Panc1 (cell line): Measurements from ENCODE around the gene NCAM2. TPM values are rescaled to one million over a fixed set of nuclear protein-coding genes. Genes with fewer than 3 reads are reported as not detected.
"Not testable (repeated sequence)": the region's sequence is repeated elsewhere in the genome, so short reads cannot be mapped to it uniquely, and the experiment has no call there.

Source experiments
- ATAC-seq: fragments of 200-7000 bp; cut with Tn5 transposase; 2 replicates; pipeline ENCODE4 v1.9.1; 2020; ENCODE audit warnings: mild to moderate bottlenecking, moderate library complexity
- BruUV-seq: library from RNA; stranded (reverse); fragments of 400-500 nt; replicated peaks from 2 replicates; lab custom pipeline; 2021; lab: Mats Ljungman, UMichigan
- CTCF ChIA-PET: fragments of 300-600 bp; sonication (Branson Sonifier 250); formaldehyde crosslinking; loops from one replicate; lab custom pipeline; 2022; ENCODE audit warnings: antibody characterized with exemption; lab: Charles Lee
- POLR2A ChIA-PET: fragments of 300-600 bp; sonication (Branson Sonifier 250); formaldehyde crosslinking; loops from one replicate; lab custom pipeline; 2022; ENCODE audit warnings: antibody characterized with exemption; lab: Charles Lee
- DNase-seq: peaks from one replicate; pipeline ENCODE4 v3.0.0-alpha.2; 2010; ENCODE audit warnings: low read depth, low spot score
- H3K27ac ChIP-seq: 2 replicates; pipeline ENCODE4 v1.5.1; 2011; ENCODE audit warnings: mild to moderate bottlenecking, low read length, inconsistent platforms
- H3K27me3 ChIP-seq: fragments of 200-500 bp; sonication (Bioruptor generic); 2 replicates; pipeline ENCODE4 v1.6.0; 2014; ENCODE audit warnings: low read length, inconsistent platforms; ENCODE audit not compliant: control insufficient read depth, insufficient read depth
- H3K36me3 ChIP-seq: fragments of 200-500 bp; sonication (Bioruptor generic); 2 replicates; pipeline ENCODE4 v1.5.1; 2014; ENCODE audit warnings: inconsistent platforms, mild to moderate bottlenecking, low read length, moderate library complexity; ENCODE audit not compliant: control insufficient read depth, insufficient read depth
- H3K4me1 ChIP-seq: 2 replicates; pipeline ENCODE4 v1.5.1; 2011; ENCODE audit warnings: inconsistent platforms, mild to moderate bottlenecking, low read length, moderate library complexity; ENCODE audit not compliant: control insufficient read depth, insufficient read depth
- H3K4me3 ChIP-seq, 2 experiments: 2 replicates each; pipeline ENCODE4 v1.5.1; 2011 to 2012; ENCODE audit warnings: low read depth in 2 of 2, low read length in 2 of 2, mild to moderate bottlenecking in 2 of 2, inconsistent platforms in 1 of 2, moderate library complexity in 1 of 2
- H3K9me3 ChIP-seq: fragments of 200-500 bp; sonication (Bioruptor generic); 2 replicates; pipeline ENCODE4 v1.5.1; 2014; ENCODE audit warnings: low read depth, mild to moderate bottlenecking, inconsistent platforms, low read length, moderate library complexity; ENCODE audit not compliant: control insufficient read depth, insufficient read depth
- CTCF ChIP-seq: fragments of 450-650 bp; IDR thresholded peaks from 2 replicates; pipeline ENCODE4 v1.5.1; 2017; ENCODE audit warnings: mild to moderate bottlenecking
- POLR2AphosphoS5 ChIP-seq: IDR thresholded peaks from 2 replicates; pipeline ENCODE4 v1.6.1; 2012; ENCODE audit warnings: mild to moderate bottlenecking, low read depth, low read length, moderate library complexity
- REST ChIP-seq, 2 experiments: IDR thresholded peaks; 2 replicates each; pipeline ENCODE4 v1.6.1; 2011 to 2012; ENCODE audit warnings: low read depth in 2 of 2, control low read depth in 1 of 2, low read length in 1 of 2, mild to moderate bottlenecking in 1 of 2, moderate library complexity in 1 of 2; ENCODE audit not compliant: insufficient read depth in 1 of 2
- SIN3A ChIP-seq: IDR thresholded peaks from 2 replicates; pipeline ENCODE4 v1.6.1; 2012; ENCODE audit warnings: low read depth, mild to moderate bottlenecking, low read length, moderate library complexity, borderline replicate concordance; ENCODE audit not compliant: insufficient read depth
- TCF7L2 ChIP-seq: IDR thresholded peaks from 2 replicates; pipeline ENCODE4 v1.6.1; 2011; ENCODE audit warnings: mild to moderate bottlenecking, low read depth, low read length, inconsistent platforms
- in situ Hi-C: cut with HindIII; loops from 2 replicates; pipeline ENCODE4 v1.10.0; 2016; ENCODE audit warnings: low sequenced_read_pairs, low pct_unique_long_range_greater_than_20kb
- intact Hi-C: fragments of 100-400 bp; cut with micrococcal nuclease; formaldehyde crosslinking; loops from one replicate; pipeline ENCODE4 v1.10.0; 2022; ENCODE audit not compliant: unreplicated experiment
- total RNA-seq: library from RNA; stranded (reverse); gene quantifications from one replicate; pipeline ENCODE4 v1.2.1, GENCODE V29; 2021; ENCODE audit not compliant: unreplicated experiment

NCAM2 gene
- total RNA-seq, 1 experiment from 2014 or later, result 2.2 TPM

GRCh38 chr21:21401444-21401843 is 403.2 kb downstream of the NCAM2 start:
- Histone ChIP-seq H3K27ac (no peak overlapping the region), H3K4me1 (no peaks in the 10 kb centered on the region), H3K4me3 (no peak overlapping the region), H3K36me3 (no peaks in the 10 kb centered on the region), H3K27me3 (no peaks in the 10 kb centered on the region), H3K9me3 (no peaks in the 10 kb centered on the region)
- no TSS peak for BruUV-seq
- no peak for DNase-seq
- ATAC-seq, result no peak
- intact Hi-C loops, result no loop called here
- TF ChIP-seq CTCF (no peak), POLR2AphosphoS5 (no peak), TCF7L2 (no peak), REST (IDR thresholded peaks at IDR 0.05; ENCODE audit: insufficient read depth in 1 of 2, low read depth in 2 of 2, low read length in 1 of 2) (no peak), SIN3A (no peak)
- CTCF ChIA-PET, result no interaction called here
- POLR2A ChIA-PET, result no interaction called here
- in situ Hi-C loops, result no loop called here

GRCh38 chr21:21402187-21402586 is 404.0 kb downstream of the NCAM2 start:
- POLR2A ChIA-PET, H3K27ac ChIP-seq, intact Hi-C loops, BruUV-seq, H3K36me3 ChIP-seq, H3K4me1 ChIP-seq, DNase-seq, CTCF ChIA-PET, H3K4me3 ChIP-seq, H3K27me3 ChIP-seq, in situ Hi-C loops, H3K9me3 ChIP-seq, ATAC-seq: not testable (repeated sequence)

GRCh38 chr21:21404261-21404660 is 406.1 kb downstream of the NCAM2 start:
- POLR2A ChIA-PET, H3K4me1 ChIP-seq, H3K27me3 ChIP-seq, CTCF ChIA-PET, BruUV-seq, H3K9me3 ChIP-seq, intact Hi-C loops, ATAC-seq, H3K27ac ChIP-seq, DNase-seq, H3K4me3 ChIP-seq, in situ Hi-C loops, H3K36me3 ChIP-seq: not testable (repeated sequence)
